GM19099 (cell line): ENCODE measurements around the gene SERGEF.
A peak's percentile ranks its signal among the peaks of the same experiment; 100 is the strongest.

ENCODE experiments used
- POLR2A ChIP-seq: IDR thresholded peaks from 3 replicates; pipeline ENCODE4 v1.6.1; 2011; ENCODE audit warnings: low read depth; ENCODE audit not compliant: insufficient read length; ENCODE audit errors: extremely low read depth

Gene SERGEF

DNA sequence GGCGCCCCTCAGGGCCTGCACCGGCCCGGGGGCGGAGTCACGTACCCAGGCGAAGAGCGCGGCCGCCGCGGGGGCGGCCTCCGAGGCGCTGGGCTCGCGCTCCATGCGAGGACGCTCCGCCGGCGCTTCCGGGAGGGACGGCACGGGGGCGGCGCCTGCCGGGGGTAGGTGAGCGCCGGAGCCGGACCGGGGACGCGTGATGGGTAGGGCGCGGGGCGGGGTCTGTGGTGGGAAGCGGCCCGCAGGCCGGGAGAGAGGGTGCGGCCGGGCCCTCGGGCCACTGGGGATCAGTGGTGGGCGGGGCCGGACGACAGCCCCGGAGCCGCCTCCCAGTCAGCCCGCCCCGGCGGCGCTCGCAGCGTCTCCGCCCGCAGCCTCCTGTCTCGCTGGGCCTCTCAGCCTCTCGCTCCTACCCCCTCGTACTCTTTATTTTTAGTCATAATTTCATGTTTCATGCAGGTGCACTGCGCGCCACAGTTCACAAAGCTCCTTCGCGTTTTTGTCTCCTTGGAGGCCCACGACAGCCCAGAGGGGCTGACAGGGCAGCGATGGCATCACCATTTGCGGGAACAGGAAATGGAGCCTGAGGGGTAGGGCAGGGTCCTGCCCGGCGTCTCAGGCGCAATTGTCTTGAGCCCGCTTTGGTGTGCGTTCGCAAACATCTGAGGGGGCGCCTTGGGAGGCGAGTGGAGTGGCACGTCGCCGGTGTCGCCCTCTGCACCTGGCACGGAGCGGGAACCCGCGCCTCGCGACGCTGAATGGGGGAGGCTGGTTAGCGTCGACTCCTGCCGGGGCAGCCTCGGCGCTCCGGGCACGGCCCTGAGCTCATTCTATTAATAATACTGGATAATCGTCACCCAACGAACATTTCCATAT lies at the start of gene SERGEF:
SERGEF (minus strand) TSS at position 142 of the 876 bp plus-strand sequence; CDS start at position 105, 37 bp downstream.
- peak; percentile 94 for TF ChIP-seq POLR2A

DNA sequence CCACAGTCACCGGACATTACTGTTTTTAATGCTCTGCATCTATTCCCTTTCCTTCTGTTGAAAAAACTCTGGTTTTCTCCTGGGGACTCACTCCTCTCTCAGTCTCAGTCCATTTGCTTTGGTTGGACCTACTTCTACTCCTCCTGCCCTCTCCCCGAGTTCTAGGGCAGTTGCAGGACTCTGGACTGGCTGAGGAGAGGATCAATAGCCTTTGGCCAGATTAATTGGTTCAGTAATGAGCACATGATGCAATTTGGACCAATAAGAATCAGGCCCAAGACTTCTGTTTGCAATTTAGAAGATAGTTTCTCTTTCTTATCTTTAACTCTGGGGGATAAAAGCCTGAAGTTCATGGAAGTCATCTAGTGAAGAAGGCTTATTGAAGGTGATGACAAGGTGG lies 48.5 kb upstream of the SERGEF start:
- no peak for TF ChIP-seq POLR2A

- no peak for TF ChIP-seq POLR2A
Measured at GRCh38 chr11:18056561-18057181, 43.8 kb upstream of the SERGEF start.

- TF ChIP-seq POLR2A: no peak
Measured at GRCh38 chr11:18054511-18055103, 41.8 kb upstream of the SERGEF start.

DNA sequence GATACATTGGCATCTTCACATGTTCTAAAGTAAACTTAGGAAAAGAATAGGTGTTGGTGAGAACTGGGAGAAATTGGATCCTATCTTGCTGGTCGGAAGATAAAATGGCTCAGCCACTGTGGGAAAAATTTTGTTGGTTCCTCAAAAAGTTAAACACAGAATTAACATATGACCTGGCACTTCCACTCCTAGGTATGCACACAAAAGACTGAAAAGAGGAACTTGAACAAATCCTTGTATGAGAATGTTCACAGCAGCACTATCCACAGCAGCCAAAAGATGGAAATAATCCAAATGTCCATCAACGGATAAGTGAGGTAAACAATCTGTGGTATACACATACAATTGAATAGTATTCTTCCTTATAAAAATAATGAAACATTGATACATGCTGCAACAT lies 38.0 kb upstream of the SERGEF start:
- no peak for TF ChIP-seq POLR2A

DNA sequence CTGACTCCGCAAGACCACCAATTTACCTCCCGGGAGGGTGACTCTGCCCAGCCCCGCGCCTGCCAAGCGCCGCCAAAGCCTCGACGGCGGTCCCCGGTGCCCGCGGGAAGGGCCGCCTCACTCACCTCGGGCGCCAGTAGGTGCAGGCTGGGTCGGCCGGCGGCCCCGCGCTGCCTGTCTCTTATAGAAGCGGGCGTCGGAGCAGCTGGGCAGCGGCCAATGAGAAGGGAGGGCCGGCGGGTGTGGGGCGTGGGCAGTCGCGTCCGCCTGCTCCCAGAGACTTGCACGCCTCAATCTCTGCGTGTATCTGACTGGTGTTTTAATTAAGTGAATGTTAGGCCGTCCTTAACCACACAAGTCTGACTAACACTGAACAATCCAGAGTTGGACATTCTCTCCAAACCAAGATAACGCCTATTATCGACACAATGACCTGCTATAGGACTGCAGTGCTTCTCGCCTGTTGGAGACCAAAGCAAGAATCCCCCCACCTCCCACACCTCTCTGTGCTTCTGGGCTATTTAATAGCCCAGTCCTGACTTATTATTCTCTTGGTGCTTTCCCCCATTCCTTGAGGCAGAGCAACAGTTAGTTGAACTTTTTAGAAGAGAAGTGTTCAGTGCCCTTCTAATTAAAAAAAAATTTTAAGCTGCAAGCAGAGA lies 33.4 kb upstream of the SERGEF start, which contains the start of gene TPH1:
TPH1 (minus strand) TSS at position 154 of the 662 bp plus-strand sequence. CDS start 5,507 bp downstream, outside the sequence.
- no peak for TF ChIP-seq POLR2A

DNA sequence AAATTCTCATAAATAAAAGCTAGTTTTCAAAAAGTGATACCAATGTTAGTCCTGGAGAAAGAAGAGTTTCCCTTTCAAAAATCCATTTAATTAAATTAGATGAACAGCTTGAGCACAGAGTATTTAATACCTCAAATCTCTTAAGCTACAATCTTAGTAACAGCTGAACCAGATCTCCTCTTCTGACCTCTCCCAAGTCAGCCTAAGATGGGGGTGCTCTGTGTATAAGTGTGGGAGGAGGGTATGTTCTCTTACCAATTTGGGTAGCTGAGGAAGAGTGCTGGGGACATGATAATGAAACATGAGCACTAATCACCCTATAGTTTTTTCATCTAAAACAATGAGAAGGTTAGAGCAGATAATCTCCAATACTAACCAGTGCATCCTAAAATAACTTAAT lies 23.6 kb upstream of the SERGEF start:
- no peak for TF ChIP-seq POLR2A

DNA sequence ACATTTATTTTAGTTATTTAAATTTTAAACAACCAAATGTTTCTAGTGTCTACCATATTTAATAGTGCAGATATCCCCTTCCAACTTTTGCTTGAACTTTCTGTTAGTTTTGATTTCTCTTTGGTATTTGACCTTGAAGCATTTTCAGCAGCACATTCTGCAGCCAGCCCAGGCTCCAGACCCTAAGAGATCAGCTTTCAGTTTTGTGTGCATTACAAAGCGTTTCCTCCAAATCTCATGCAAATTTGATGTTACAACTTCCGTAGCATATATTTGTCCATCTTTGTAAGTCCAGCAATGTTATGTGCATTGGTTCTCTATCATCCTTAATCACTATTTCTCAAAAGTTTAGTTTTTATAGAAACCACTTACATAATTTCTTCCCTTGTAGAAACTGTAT lies 14.6 kb upstream of the SERGEF start:
- TF ChIP-seq POLR2A: no peak

DNA sequence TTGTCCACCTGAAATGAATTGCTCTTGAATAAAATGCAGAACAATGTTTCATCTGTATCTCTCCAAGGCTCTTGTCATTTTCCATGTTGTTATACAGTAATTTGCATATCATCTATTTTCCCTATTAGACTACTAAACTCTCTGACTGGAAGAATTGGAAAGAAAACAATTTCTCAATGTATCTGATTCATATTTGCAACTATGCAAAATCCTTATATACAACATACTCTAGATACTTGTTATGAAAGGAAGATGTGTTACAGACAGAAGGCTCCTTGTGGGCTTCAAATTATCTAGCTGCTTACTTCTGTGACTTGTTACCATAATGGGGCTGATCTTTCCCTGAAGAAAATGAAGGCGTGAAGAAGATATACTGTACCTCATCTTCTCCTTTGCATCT lies 9.6 kb upstream of the SERGEF start:
- no peak for TF ChIP-seq POLR2A

DNA sequence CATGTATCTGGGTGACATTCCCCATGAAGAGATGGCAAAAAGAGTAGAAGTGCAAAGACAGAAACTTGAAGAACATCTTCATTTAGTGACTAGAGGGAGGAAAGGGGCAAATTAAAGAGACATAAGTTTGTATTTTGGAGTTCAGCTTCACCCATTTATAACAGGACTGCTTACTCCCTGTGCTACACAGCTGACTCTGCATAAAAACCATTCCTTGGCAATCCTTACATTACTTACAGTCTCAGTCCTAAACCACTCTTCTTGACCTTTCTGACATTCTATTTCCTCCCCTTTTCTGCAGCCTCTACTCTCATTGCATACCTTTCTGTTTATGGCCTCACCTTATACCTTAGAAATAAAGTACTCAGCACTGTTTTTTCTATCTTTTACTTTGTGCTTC lies 6.8 kb upstream of the SERGEF start:
- no peak for TF ChIP-seq POLR2A

- TF ChIP-seq POLR2A: no peak
Measured at GRCh38 chr11:18016789-18017188, 3.9 kb upstream of the SERGEF start.

DNA sequence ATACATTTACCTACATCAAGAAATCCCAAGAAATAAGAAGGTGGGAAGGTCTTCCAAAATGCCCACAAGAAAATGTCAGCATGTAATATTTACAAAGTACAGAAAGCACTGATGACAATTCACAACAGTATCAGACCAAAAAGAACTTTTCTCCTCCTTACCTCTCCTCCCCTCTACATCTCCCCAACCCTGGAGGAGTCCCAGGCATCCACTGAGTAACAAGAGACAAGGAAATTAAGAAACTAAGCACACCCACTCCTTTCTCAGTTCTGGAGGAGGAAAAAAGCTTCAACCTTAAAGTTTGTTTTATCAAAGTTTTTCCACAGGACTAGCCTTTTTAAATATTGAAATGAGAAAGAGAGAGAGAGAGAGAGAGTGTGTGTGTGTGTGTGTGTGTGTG lies 2.0 kb upstream of the SERGEF start:
- no peak for TF ChIP-seq POLR2A

DNA sequence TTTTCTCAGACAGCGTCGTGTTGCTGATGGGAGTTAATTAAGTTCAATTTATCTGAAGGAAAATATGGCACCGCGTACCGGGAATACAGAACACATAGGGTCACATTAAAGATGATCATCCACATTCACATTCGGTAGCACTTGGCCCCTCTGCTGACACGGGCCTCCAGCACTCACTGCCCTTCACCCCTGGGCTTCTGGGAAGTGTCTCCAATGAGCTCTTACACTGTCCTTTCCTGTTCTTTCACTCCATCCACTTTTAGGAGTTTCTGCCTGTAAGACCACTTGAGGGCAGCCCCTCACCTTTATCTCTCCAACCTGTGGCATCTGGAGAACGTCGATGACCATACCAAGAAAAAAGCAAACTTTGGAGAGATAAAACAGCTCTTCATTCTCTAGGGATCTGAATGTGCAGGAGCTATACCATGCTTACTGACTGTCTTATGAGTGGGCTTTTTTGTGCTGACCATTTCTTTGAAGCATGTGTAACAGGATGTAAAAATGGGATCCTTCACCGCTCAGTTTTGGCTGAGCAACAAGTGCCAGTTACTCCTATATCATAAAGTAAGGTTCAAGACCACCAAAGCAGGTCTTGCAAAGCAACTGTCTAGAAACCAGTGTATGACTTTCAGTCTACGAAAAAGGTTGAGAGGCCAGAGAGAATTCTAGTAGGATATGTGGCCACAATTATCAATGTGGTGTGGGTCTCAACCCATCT lies 1.1 kb upstream of the SERGEF start:
- TF ChIP-seq POLR2A: no peak

GRCh38 chr11:18012122-18012905 lies 533 bp downstream of the SERGEF start:
- TF ChIP-seq POLR2A: no peak
